ENCODE data around the gene EHD2. TPM values are rescaled to one million over a fixed set of nuclear protein-coding genes. Genes with fewer than 3 reads are reported as not detected.
"Not testable (repeated sequence)": the region's sequence is repeated elsewhere in the genome, so short reads cannot be mapped to it uniquely, and the experiment has no call there.

EHD2 gene
- total and polyA plus RNA-seq, 4 donors, result 68.0 to 190 (median 127) TPM

DNA sequence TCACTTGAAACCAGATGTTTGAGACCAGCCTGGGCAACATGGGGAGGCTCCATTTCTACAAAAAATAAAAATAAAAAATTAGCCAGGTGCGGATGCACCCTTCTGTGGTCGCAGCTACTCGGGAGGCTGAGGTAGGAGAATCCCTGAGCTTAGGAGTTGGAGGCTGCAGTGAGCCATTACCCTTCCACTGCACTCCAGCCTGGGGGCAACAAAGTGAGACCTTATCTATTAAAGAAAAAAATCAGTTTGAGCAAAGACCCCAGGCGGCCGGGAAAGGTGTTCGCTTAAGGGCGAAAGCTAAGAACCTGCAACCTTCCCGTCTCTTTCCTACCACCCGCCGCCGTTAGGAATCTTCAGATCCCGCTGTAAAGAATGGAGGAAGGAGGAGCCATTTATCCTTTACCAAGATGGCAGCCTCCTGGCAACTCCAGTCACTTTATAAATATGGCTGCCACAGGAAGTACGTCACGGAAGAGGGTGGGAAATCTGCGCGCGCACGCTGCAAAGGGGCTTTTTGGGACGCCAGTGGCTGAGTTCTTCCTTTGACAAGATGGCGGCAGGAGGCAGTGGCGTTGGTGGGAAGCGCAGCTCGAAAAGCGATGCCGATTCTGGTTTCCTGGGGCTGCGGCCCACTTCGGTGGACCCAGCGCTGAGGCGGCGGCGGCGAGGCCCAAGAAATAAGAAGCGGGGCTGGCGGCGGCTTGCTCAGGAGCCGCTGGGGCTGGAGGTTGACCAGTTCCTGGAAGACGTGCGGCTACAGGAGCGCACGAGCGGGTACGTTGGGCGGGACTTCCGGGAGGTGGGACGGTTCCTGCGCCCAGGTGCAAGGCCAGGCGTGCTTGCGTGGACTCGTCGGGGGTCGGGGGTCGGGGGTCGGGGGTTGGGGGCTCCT, 32.0 kb downstream of the EHD2 start, which contains the start of gene NOP53:
Gene NOP53, plus strand, starts transcription at position 537 of the 892 bp plus-strand sequence. Its CDS starts 14 bp downstream, at position 551.
- ATAC-seq (ENCODE audit: insufficient read depth, low FRiP score) (peak; percentile 48), DNase-seq (peak; percentile 98 to 99 (median 99))
- TF ChIP-seq, protein P1, sequence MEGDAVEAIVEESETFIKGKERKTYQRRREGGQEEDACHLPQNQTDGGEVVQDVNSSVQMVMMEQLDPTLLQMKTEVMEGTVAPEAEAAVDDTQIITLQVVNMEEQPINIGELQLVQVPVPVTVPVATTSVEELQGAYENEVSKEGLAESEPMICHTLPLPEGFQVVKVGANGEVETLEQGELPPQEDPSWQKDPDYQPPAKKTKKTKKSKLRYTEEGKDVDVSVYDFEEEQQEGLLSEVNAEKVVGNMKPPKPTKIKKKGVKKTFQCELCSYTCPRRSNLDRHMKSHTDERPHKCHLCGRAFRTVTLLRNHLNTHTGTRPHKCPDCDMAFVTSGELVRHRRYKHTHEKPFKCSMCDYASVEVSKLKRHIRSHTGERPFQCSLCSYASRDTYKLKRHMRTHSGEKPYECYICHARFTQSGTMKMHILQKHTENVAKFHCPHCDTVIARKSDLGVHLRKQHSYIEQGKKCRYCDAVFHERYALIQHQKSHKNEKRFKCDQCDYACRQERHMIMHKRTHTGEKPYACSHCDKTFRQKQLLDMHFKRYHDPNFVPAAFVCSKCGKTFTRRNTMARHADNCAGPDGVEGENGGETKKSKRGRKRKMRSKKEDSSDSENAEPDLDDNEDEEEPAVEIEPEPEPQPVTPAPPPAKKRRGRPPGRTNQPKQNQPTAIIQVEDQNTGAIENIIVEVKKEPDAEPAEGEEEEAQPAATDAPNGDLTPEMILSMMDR (IDR thresholded peaks at IDR 0.05; ENCODE audit: control extremely low read depth, extremely low read depth), result no peak
- Histone ChIP-seq H3K4me3 (peak within 1 kb of the TSS; percentile 70), H3K4me1 (ENCODE audit: control insufficient read depth in 5 of 5, insufficient read depth in 5 of 5, low read length in 5 of 5) (peaks cover 7 to 23% (median 9%) of the 10 kb centered on the region in 5 donors), H3K9ac (ENCODE audit: insufficient read depth in 1 of 2, low read length in 2 of 2) (peak within 1 kb of the TSS in 1 of 2 donors; percentile 77), H3K9me3 (ENCODE audit: control insufficient read depth in 4 of 4, insufficient read depth in 3 of 4, low read length in 3 of 4) (peaks cover 0 to 2% (median 0%) of the 10 kb centered on the region in 4 donors), H3K27ac (ENCODE audit: low read depth in 1 of 2, low read length in 1 of 2) (peak within 1 kb of the TSS; percentile 99), H3K36me3 (ENCODE audit: control insufficient read depth in 4 of 4, insufficient read depth in 4 of 4, low read length in 4 of 4) (peaks cover 0 to 37% (median 24%) of the 10 kb centered on the region in 4 donors), H3K27me3 (ENCODE audit: control insufficient read depth in 3 of 3, insufficient read depth in 3 of 3, low read length in 2 of 3) (no peaks in the 10 kb centered on the region)
- 4 to 5% methylated on average over 46 to 53 of the region's 53 CpGs for WGBS, 2 donors

GRCh38 chr19:47746129-47746528, 32.9 kb downstream of the EHD2 start:
- not testable (repeated sequence) for H3K27ac ChIP-seq (ENCODE audit: low read depth in 1 of 2, low read length in 1 of 2); H3K4me3 ChIP-seq; ATAC-seq (ENCODE audit: insufficient read depth, low FRiP score); H3K9ac ChIP-seq (ENCODE audit: insufficient read depth in 1 of 2, low read length in 2 of 2); H3K27me3 ChIP-seq (ENCODE audit: control insufficient read depth in 3 of 3, insufficient read depth in 3 of 3, low read length in 2 of 3); H3K9me3 ChIP-seq (ENCODE audit: control insufficient read depth in 4 of 4, insufficient read depth in 3 of 4, low read length in 3 of 4); DNase-seq
- peaks cover 4 to 41% (median 29%) of the 10 kb centered on the region in 4 donors for H3K36me3 ChIP-seq (ENCODE audit: control insufficient read depth in 4 of 4, insufficient read depth in 4 of 4, low read length in 4 of 4)
- H3K4me1 ChIP-seq (ENCODE audit: control insufficient read depth in 5 of 5, insufficient read depth in 5 of 5, low read length in 5 of 5), result peaks cover 7 to 23% (median 9%) of the 10 kb centered on the region in 5 donors
- whole genome bisulfite sequencing, 2 donors, result 64 to 73% methylated on average over 17 of the region's 17 CpGs

- peaks cover 0 to 9% (median 4%) of the 10 kb centered on the region in 5 donors for H3K4me1 ChIP-seq (ENCODE audit: control insufficient read depth in 5 of 5, insufficient read depth in 5 of 5, low read length in 5 of 5)
- no peaks in the 10 kb centered on the region for H3K27me3 ChIP-seq (ENCODE audit: control insufficient read depth in 3 of 3, insufficient read depth in 3 of 3, low read length in 2 of 3)
- TF ChIP-seq, protein P1 (IDR thresholded peaks at IDR 0.05; ENCODE audit: control extremely low read depth, extremely low read depth), result no peak
- WGBS, 2 donors, result 85 to 86% methylated on average over 3 of the region's 3 CpGs
- H3K36me3 ChIP-seq (ENCODE audit: control insufficient read depth in 4 of 4, insufficient read depth in 4 of 4, low read length in 4 of 4), result peaks cover 17 to 59% (median 37%) of the 10 kb centered on the region in 4 donors
- ATAC-seq (ENCODE audit: insufficient read depth, low FRiP score) (no peak), DNase-seq (no peak)
- no peak overlapping the region for H3K9ac ChIP-seq (ENCODE audit: insufficient read depth in 1 of 2, low read length in 2 of 2)
- H3K27ac ChIP-seq (ENCODE audit: low read depth in 1 of 2, low read length in 1 of 2), result no peak overlapping the region
- H3K9me3 ChIP-seq (ENCODE audit: control insufficient read depth in 4 of 4, insufficient read depth in 3 of 4, low read length in 3 of 4), result no peaks in the 10 kb centered on the region
- H3K4me3 ChIP-seq, result no peak overlapping the region
Observed at GRCh38 chr19:47749326-47749725, 36.1 kb downstream of the EHD2 start.

GRCh38 chr19:47750752-47751151, 37.5 kb downstream of the EHD2 start:
- no peak overlapping the region for H3K4me3 ChIP-seq
- WGBS, 2 donors, result 94 to 97% methylated on average over 18 of the region's 18 CpGs
- no peaks in the 10 kb centered on the region for H3K9me3 ChIP-seq (ENCODE audit: control insufficient read depth in 4 of 4, insufficient read depth in 3 of 4, low read length in 3 of 4)
- H3K36me3 ChIP-seq (ENCODE audit: control insufficient read depth in 4 of 4, insufficient read depth in 4 of 4, low read length in 4 of 4), result peaks cover 24 to 73% (median 39%) of the 10 kb centered on the region in 4 donors
- H3K9ac ChIP-seq (ENCODE audit: insufficient read depth in 1 of 2, low read length in 2 of 2), result no peak overlapping the region
- DNase-seq, result no peak
- TF ChIP-seq, protein P1 (IDR thresholded peaks at IDR 0.05; ENCODE audit: control extremely low read depth, extremely low read depth), result no peak
- H3K27me3 ChIP-seq (ENCODE audit: control insufficient read depth in 3 of 3, insufficient read depth in 3 of 3, low read length in 2 of 3), result no peaks in the 10 kb centered on the region
- peaks cover 0 to 9% (median 0%) of the 10 kb centered on the region in 5 donors for H3K4me1 ChIP-seq (ENCODE audit: control insufficient read depth in 5 of 5, insufficient read depth in 5 of 5, low read length in 5 of 5)
- no peak overlapping the region for H3K27ac ChIP-seq (ENCODE audit: low read depth in 1 of 2, low read length in 1 of 2)
- no peak for ATAC-seq (ENCODE audit: insufficient read depth, low FRiP score)

All from lung (tissue), 12 donors.